Trophoblast cell (in vitro differentiated cells and primary cell): Measurements from ENCODE around the gene PIP5K1C. TPM values are rescaled to one million over a fixed set of nuclear protein-coding genes. Genes with fewer than 3 reads are reported as not detected.
A peak's percentile ranks its signal among the peaks of the same experiment; 100 is the strongest.

Experiments
- DNase-seq, 2 donors: peaks; one replicate each; pipeline ENCODE4 v3.0.0-alpha.2; 2016
- H2AFZ ChIP-seq: 2 replicates; pipeline ENCODE4 v1.6.1; 2013; ENCODE audit warnings: low read length, moderate library complexity, mild to moderate bottlenecking; ENCODE audit not compliant: insufficient read depth, poor library complexity
- H2AK5ac ChIP-seq: 2 replicates; pipeline ENCODE4 v1.6.1; 2013; ENCODE audit warnings: mild to moderate bottlenecking, low read length
- H2BK120ac ChIP-seq: 2 replicates; pipeline ENCODE4 v1.6.1; 2013; ENCODE audit warnings: low read length, mild to moderate bottlenecking, moderate library complexity; ENCODE audit not compliant: insufficient read depth, poor library complexity
- H2BK12ac ChIP-seq: 2 replicates; pipeline ENCODE4 v1.6.1; 2013; ENCODE audit warnings: mild to moderate bottlenecking, low read length, moderate library complexity
- H2BK5ac ChIP-seq: 2 replicates; pipeline ENCODE4 v1.6.1; 2013; ENCODE audit warnings: low read length, low read depth, moderate library complexity, mild to moderate bottlenecking; ENCODE audit not compliant: poor library complexity
- H3K14ac ChIP-seq: 2 replicates; pipeline ENCODE4 v1.6.1; 2013; ENCODE audit warnings: mild to moderate bottlenecking, low read length
- H3K18ac ChIP-seq: 2 replicates; pipeline ENCODE4 v1.6.1; 2013; ENCODE audit warnings: mild to moderate bottlenecking, low read length
- H3K23ac ChIP-seq: 2 replicates; pipeline ENCODE4 v1.6.1; 2013; ENCODE audit warnings: low read length
- H3K27ac ChIP-seq: 2 replicates; pipeline ENCODE4 v1.5.1; 2013; ENCODE audit warnings: low read depth, mild to moderate bottlenecking, inconsistent platforms, low read length, moderate library complexity
- H3K27me3 ChIP-seq: 2 replicates; pipeline ENCODE4 v1.6.1; 2013; ENCODE audit warnings: inconsistent platforms, mild to moderate bottlenecking, low read length, moderate library complexity; ENCODE audit not compliant: insufficient read depth
- H3K36me3 ChIP-seq, 2 experiments: 1 replicate in 1 of 2; 2 replicates in 1 of 2; pipeline ENCODE4 v1.6.1; 2013; ENCODE audit warnings: low read length in 2 of 2, mild to moderate bottlenecking in 2 of 2, moderate library complexity in 1 of 2; ENCODE audit not compliant: insufficient read depth in 2 of 2, control insufficient read depth in 1 of 2
- H3K4ac ChIP-seq: 2 replicates; pipeline ENCODE4 v1.6.1; 2013; ENCODE audit warnings: low read depth, mild to moderate bottlenecking, low read length, moderate library complexity
- H3K4me1 ChIP-seq, 2 experiments: 1 replicate in 1 of 2; 2 replicates in 1 of 2; pipeline ENCODE4 v1.6.1; 2013; ENCODE audit warnings: low read length in 2 of 2, mild to moderate bottlenecking in 2 of 2, moderate library complexity in 1 of 2; ENCODE audit not compliant: insufficient read depth in 2 of 2, control insufficient read depth in 1 of 2
- H3K4me2 ChIP-seq: 2 replicates; pipeline ENCODE4 v1.6.1; 2013; ENCODE audit warnings: inconsistent platforms, mild to moderate bottlenecking, low read length, moderate library complexity
- H3K4me3 ChIP-seq: 2 replicates; pipeline ENCODE4 v1.5.1; 2013; ENCODE audit warnings: mild to moderate bottlenecking, low read depth, low read length, inconsistent platforms
- H3K79me1 ChIP-seq: one replicate; pipeline ENCODE4 v1.6.1; 2013; ENCODE audit warnings: low read length
- H3K79me2 ChIP-seq: 2 replicates; pipeline ENCODE4 v1.6.1; 2013; ENCODE audit warnings: low read length, mild to moderate bottlenecking; ENCODE audit not compliant: control insufficient read depth, insufficient read depth, poor library complexity
- H3K9ac ChIP-seq: 2 replicates; pipeline ENCODE4 v1.6.1; 2013; ENCODE audit warnings: mild to moderate bottlenecking, low read length
- H3K9me3 ChIP-seq: 2 replicates; pipeline ENCODE4 v1.6.1; 2013; ENCODE audit warnings: low read depth, mild to moderate bottlenecking, control low read depth, inconsistent platforms, low read length; ENCODE audit not compliant: insufficient read depth
- H4K12ac ChIP-seq: 2 replicates; pipeline ENCODE4 v1.6.1; 2013; ENCODE audit warnings: low read depth, mild to moderate bottlenecking, low read length, moderate library complexity
- H4K8ac ChIP-seq: 2 replicates; pipeline ENCODE4 v1.6.1; 2013; ENCODE audit warnings: low read depth, mild to moderate bottlenecking, low read length, moderate library complexity
- H4K91ac ChIP-seq: one replicate; pipeline ENCODE4 v1.6.1; 2013; ENCODE audit warnings: low read depth, mild to moderate bottlenecking, low read length, moderate library complexity
- WGBS: extraction: QIAGEN DNeasy Blood & Tissue Kit; methylation state at CpG from one replicate; pipeline ENCODE4 v1.1.7; 2013; ENCODE audit warnings: missing lambda C conversion rate; ENCODE audit not compliant: insufficient read length, insufficient coverage; ENCODE audit errors: extremely low coverage; 5-methylcytosine and 5-hydroxymethylcytosine counted together
- polyA plus RNA-seq: library from polyadenylated mRNA; stranded (reverse); fragments of 200-250 nt; gene quantifications from 2 replicates; pipeline ENCODE4 v1.2.3, GENCODE V29; 2013

The PIP5K1C gene
- polyA plus RNA-seq = 36.1 and 36.6 TPM in 2 replicates

- peak within 1 kb of the TSS; percentile 55 for H2BK120ac ChIP-seq
- H3K4ac ChIP-seq = peak within 1 kb of the TSS; percentile 93
- peak within 1 kb of the TSS; percentile 83 for H3K18ac ChIP-seq
- H3K27ac ChIP-seq = no peak within 1 kb of the TSS
- H3K4me2 ChIP-seq = peak within 1 kb of the TSS; percentile 97
- H4K91ac ChIP-seq = peak within 1 kb of the TSS; percentile 76
- peak within 1 kb of the TSS; percentile 95 for H3K4me3 ChIP-seq
- H3K27me3 ChIP-seq = no peaks in the 10 kb centered on the region
- peak within 1 kb of the TSS; percentile 88 for H2AK5ac ChIP-seq
- no CpG with 5 or more reads among the region's 82 CpGs for WGBS
- peak within 1 kb of the TSS; percentile 77 for H3K14ac ChIP-seq
- peaks cover 3% of the 10 kb centered on the region in 2 experiments for H3K36me3 ChIP-seq
- peaks cover 7 to 9% of the 10 kb centered on the region in 2 experiments for H3K4me1 ChIP-seq
- peak within 1 kb of the TSS; percentile 27 for H2BK12ac ChIP-seq
- peak within 1 kb of the TSS; percentile 91 for H3K9ac ChIP-seq
- DNase-seq = peak; percentile 78 to 95
- no peak within 1 kb of the TSS for H3K23ac ChIP-seq
- peak within 1 kb of the TSS; percentile 80 for H4K8ac ChIP-seq
- H2BK5ac ChIP-seq = peak within 1 kb of the TSS; percentile 49
- H3K9me3 ChIP-seq = peaks cover 2% of the 10 kb centered on the region
- peak within 1 kb of the TSS; percentile 85 for H4K12ac ChIP-seq
- H3K79me2 ChIP-seq = peaks cover 17% of the 10 kb centered on the region
- H2AFZ ChIP-seq = peak within 1 kb of the TSS; percentile 72
- peaks cover 9% of the 10 kb centered on the region for H3K79me1 ChIP-seq
Measured at GRCh38 chr19:3700242-3701032, at the start of gene PIP5K1C. TSS of gene PIP5K1C (minus strand) at chr19:3700468. CDS start at chr19:3700390, 78 bp downstream.

GRCh38 chr19:3748965-3749364 lies 48.7 kb upstream of the PIP5K1C start:
- DNase-seq = no peak
- no peaks in the 10 kb centered on the region for H3K27me3 ChIP-seq
- no peak overlapping the region for H2BK12ac ChIP-seq
- H4K8ac ChIP-seq = no peak overlapping the region
- no CpG with 5 or more reads among the region's 8 CpGs for WGBS
- no peak overlapping the region for H3K23ac ChIP-seq
- H3K9me3 ChIP-seq = no peaks in the 10 kb centered on the region
- H2AFZ ChIP-seq = no peak overlapping the region
- no peak overlapping the region for H2BK5ac ChIP-seq
- no peak overlapping the region for H4K12ac ChIP-seq
- no peaks in the 10 kb centered on the region for H3K79me1 ChIP-seq
- no peak overlapping the region for H3K9ac ChIP-seq
- no peak overlapping the region for H3K4me3 ChIP-seq
- H4K91ac ChIP-seq = no peak overlapping the region
- H3K4me1 ChIP-seq = no peaks in the 10 kb centered on the region
- peaks cover 46 to 48% of the 10 kb centered on the region in 2 experiments for H3K36me3 ChIP-seq
- no peak overlapping the region for H3K27ac ChIP-seq
- H3K14ac ChIP-seq = no peak overlapping the region
- H3K18ac ChIP-seq = no peak overlapping the region
- no peak overlapping the region for H3K4me2 ChIP-seq
- H3K79me2 ChIP-seq = no peaks in the 10 kb centered on the region
- H2AK5ac ChIP-seq = no peak overlapping the region
- H3K4ac ChIP-seq = no peak overlapping the region
- no peak overlapping the region for H2BK120ac ChIP-seq

- Histone ChIP-seq H4K8ac (no peak overlapping the region), H3K9me3 (no peaks in the 10 kb centered on the region), H3K27me3 (no peaks in the 10 kb centered on the region), H3K4me1 (no peaks in the 10 kb centered on the region), H3K4me2 (no peak overlapping the region), H3K27ac (no peak overlapping the region), H2BK12ac (no peak overlapping the region), H3K18ac (no peak overlapping the region), H3K4ac (no peak overlapping the region), H2AFZ (no peak overlapping the region), H3K4me3 (no peak overlapping the region), H2BK5ac (no peak overlapping the region), H4K91ac (no peak overlapping the region), H2BK120ac (no peak overlapping the region), H4K12ac (no peak overlapping the region), H3K36me3 (peaks cover 23 to 28% of the 10 kb centered on the region in 2 experiments), H3K14ac (no peak overlapping the region), H3K79me2 (no peaks in the 10 kb centered on the region), H3K23ac (no peak overlapping the region), H2AK5ac (no peak overlapping the region), H3K79me1 (no peaks in the 10 kb centered on the region), H3K9ac (no peak overlapping the region)
- DNase-seq = no peak
- WGBS = no CpG with 5 or more reads among the region's 31 CpGs
Measured at GRCh38 chr19:3746371-3747056, 46.2 kb upstream of the PIP5K1C start.

- Histone ChIP-seq H3K4me3 (no peak overlapping the region), H3K23ac (no peak overlapping the region), H3K9ac (no peak overlapping the region), H2BK120ac (no peak overlapping the region), H2BK12ac (no peak overlapping the region), H3K4me1 (no peaks in the 10 kb centered on the region), H3K27ac (no peak overlapping the region), H3K4me2 (no peak overlapping the region), H3K79me1 (no peaks in the 10 kb centered on the region), H3K27me3 (no peaks in the 10 kb centered on the region), H3K36me3 (peaks cover 15 to 20% of the 10 kb centered on the region in 2 experiments), H3K14ac (no peak overlapping the region), H4K8ac (no peak overlapping the region), H3K79me2 (no peaks in the 10 kb centered on the region), H3K18ac (no peak overlapping the region), H2AK5ac (no peak overlapping the region), H3K4ac (no peak overlapping the region), H3K9me3 (no peaks in the 10 kb centered on the region), H4K12ac (no peak overlapping the region), H2BK5ac (no peak overlapping the region), H2AFZ (no peak overlapping the region), H4K91ac (no peak overlapping the region)
- no peak for DNase-seq
- WGBS = no CpG with 5 or more reads among the region's 8 CpGs
Measured at GRCh38 chr19:3745363-3746045, 45.2 kb upstream of the PIP5K1C start.
